ENCODE results near the gene ZNF236.
"Not testable (repeated sequence)": the region's sequence is repeated elsewhere in the genome, so short reads cannot be mapped to it uniquely, and the experiment has no call there.

Gene ZNF236

DNA sequence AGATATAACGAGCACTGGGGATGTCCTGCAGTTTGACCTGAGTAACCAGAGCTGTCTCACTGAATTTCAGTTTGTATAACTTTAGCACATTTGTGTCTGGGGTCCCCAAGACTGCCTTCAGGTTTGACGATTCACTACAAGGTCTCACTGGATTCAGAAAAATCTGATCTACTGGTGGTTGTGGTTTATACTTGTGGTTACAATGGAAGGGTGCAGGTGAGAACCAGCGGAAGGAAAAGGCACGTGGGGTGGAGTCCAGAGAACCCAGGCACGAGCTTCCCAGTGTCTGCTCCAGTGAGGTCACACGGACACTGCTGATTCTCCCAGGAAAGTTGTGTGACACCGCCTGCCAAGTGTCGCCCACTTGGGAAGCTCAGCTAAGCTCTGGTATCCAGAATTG, 126.0 kb downstream of the ZNF236 start:
- no peak for DNase-seq (ENCODE audit: low read depth in 2 of 2)

DNA sequence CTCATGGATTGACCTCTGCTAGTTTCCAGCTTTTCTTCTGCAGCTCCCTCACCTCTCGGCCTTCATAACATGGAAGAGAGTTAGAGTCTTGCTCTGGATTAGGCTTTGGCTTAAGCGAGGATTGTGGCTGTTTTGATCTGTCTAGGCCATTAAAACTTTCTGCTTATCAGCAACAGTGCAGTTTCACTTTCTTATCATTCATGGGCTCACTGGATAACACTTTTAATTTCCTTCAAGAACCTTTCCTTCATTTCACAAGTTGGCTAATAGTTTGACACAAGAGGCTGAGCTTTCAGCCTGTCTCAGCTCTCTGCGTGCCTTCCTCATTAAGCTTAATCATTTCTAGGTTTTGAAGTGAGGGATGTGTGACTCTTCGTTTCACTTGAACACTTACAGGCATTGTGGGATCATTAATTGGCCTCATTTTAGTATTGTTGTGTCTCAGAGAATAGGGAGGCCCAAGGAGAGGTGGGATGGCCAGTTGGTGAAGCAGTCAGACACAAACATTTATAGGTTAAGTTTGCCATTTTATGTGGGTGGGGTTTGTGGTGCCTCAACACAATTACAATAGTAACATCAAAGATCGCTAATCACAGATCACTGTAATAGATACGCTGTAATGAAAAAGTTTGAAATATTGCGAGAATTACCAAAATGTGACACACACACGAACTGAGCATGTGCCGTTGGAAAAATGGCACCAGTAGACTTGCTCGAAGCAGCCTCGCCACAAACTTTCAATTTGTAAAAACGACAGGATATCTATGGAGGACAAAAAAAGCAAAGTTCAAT, 129.3 kb downstream of the ZNF236 start:
- DNase-seq (ENCODE audit: low read depth in 2 of 2), result no peak

DNA sequence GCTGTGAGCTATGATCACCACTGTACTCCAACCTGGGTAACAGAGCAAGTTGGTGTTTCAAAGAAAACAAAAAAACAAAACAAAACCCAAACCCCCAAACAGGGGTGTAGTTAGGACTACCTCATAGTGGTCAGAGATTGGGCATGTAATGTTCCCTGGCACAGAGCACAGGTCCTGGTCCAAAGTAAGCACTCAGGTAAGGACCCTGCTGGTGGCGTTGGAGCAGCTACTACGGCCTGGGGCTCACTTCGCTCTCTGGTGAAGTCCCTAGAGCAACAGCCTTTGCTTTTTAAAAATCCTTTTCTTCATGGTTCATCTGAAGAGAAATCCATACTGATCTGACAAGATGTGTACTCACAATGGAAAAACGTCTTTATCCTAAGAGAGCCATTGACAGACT, 130.4 kb downstream of the ZNF236 start:
- no peak for DNase-seq (ENCODE audit: low read depth in 2 of 2)

DNA sequence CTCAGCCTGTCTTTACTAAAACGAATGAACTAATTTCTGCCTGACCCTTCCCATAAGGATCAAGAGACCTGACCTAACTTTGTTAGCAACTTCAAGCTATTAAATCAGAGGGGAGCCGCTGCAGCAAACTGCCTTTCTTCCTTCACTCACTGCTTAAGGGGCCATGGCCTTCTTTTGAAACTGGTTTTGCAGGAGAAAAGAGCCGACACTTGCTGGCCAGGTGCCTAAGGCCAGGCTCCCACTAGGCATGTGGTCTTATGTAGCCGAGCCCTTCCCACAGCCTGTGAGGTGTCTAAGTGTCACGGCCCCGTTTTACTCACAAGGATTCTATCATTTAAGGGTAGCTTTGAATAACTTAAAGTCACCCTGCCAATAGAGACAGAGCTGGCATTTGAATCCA, 130.8 kb downstream of the ZNF236 start:
- no peak for DNase-seq (ENCODE audit: low read depth in 2 of 2)

DNA sequence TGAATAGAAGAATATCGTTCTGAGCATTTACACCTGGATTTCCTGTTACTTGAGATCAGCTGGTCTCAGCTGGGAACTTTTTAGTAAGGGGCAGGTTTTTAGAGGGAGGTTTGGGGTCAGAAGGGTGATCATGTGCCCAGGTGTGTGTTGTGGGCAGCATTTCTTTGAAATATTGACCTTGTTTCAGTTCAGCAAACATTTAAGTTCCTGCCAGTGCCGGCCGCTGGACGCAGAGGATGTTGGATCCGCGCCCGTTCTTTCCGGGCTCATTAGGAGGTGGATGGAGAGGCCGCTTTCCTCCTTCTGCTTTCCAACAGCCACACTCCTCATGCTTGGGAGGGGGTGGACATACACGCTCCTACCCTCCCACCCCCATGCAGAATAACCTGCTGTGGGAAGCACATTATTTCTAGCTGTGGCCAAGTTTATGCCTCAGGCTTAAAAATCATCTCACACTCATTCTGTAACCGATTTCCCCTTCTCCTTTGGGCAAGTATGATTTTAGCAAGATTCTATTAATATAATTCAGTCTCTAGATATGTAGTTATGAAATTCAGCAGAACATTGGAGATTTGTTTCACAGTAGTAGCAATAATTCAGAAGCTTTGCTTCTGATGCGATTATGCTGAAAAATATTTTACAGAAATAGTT, 131.4 kb downstream of the ZNF236 start:
- no peak for DNase-seq (ENCODE audit: low read depth in 2 of 2)

DNA sequence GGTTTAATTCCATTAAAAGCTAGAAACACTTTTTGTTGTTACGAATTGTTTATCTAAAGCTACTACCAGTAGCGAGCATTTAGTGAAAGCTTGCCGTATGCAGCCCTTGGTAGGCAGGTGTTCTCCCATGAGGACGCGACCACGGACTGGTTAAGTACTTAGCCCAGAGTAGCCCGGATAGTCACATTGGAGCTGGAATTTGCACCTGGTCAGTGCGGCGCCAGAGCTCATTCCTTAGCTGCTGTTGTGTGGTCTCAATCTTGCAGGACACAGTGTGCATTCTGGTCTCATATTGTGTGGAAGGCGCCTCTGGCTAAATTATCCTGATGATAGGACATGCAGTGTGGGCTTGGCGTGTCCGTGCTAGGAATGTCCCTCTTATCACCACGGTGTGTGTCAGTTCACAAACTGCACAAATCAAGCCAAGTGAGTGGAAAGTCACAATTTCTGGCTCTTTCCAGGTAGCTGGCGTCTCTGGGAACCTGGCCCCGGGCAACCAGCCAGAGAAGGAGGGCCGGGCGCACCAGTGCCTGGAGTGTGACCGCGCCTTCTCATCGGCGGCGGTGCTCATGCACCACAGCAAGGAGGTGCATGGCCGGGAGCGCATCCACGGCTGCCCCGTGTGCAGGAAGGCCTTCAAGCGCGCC, 133.3 kb downstream of the ZNF236 start:
- no peak for DNase-seq (ENCODE audit: low read depth in 2 of 2)

DNA sequence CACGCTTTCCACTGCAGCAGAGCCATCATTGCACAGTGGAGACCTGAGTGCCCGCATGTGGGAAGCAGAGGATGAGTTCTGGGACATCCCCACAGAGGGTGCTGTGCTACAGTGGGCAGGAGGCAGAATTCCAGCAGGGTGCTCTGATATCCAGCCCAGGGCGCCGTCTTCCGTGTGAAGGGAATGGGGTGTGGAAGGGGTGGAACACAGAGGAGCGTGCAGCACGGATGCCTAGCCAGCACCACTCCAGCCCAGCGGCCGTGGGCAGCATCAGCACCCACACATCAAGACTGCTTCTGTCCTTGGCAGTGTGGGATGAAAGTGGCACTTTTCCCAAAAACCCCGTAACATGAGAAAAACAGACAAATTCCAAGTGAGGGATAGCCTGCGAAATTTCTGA, 134.3 kb downstream of the ZNF236 start:
- DNase-seq (ENCODE audit: low read depth in 2 of 2), result no peak

DNA sequence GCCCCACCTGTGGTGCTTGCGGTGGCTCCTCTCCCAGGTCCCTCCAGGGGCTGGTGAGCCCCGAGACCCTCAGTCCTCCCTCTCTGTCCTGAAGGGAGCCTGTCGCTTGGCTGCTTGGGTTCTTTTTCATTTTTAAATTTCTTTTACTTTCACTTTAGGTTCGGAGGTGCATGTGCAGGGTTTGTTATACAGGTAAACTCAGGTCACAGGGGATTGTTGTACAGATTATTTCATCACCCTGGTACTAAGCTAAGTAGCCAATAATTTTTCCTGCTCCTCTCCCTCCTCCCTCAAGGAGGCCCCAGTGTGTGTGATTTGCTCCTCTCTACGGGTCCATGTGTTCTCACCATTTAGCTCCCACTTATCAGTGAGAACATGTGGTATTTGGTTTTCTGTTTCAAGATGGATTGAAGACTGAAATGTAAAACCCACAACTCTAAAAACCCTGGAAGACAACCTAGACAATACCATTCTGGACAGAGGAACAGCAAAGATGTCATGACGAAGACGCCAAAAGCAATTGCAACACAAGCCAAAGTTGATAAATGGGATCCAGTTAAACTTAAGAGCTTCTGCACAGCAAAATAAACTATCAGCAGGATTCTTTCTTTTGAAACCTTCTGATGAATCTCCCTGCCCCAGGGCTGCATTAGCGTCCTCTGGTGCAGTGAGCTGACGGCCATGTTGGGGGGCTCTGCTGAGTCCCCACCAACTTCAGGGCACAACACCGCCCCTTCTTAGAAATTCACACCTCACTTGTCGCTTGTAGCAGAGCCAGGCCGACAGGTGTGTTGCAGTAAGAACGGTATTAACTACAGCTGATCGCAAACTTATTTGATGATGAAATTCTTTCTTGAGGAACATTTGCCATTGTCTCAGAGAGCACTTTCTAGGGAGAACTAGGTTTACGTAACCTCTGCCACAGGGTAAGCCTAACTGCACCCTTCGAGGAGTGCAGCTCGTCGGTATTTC, 135.3 kb downstream of the ZNF236 start:
- no peak for DNase-seq (ENCODE audit: low read depth in 2 of 2)

DNA sequence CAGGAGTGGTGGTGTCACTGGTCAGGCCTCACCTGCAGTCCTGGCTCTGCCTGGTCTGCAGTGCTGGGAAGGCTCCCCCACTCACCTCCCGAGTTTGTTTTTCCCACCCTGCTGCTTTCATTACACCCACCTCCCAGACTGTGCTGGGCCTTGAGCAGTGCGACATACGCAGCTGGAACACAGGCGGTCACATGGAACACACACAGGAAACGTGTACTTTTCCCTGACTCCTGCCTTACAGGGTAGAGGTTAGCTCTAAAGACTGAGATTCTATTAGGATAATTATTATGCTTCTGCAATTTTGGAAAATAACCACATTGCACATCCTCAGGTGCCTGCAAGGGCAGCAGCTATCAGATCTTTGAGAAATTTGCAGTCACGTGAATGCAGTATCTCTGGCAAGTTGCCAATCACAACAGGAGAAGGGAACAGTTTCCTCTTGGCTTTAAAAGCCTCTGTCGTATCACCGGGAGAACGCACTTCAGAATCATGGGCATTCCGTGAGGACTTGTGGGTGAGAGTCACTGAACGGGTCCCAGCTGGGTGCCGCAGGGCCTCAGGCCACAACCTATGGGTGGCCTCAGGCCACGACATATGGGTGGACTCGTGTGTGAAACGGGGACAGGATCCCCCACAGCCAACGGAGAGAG, 136.5 kb downstream of the ZNF236 start:
- DNase-seq (ENCODE audit: low read depth in 2 of 2), result no peak

DNA sequence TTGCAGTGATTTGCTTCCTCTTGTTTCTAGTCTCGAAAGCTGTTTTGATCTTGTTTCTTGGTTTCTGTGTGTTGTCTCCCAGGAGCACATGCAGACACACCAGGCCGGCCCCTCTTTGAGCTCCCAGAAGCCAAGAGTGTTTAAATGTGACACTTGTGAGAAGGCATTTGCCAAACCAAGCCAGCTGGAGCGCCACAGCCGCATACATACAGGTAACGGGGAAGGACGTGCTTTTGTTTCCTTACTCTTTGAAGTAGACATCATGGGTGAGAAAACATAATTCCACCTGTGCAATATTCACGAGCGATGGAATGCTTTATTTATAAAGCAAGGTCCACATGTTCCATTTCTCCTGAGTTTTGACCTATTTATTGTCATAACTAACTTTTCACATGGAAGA, 137.2 kb downstream of the ZNF236 start:
- DNase-seq (ENCODE audit: low read depth in 2 of 2), result no peak

DNA sequence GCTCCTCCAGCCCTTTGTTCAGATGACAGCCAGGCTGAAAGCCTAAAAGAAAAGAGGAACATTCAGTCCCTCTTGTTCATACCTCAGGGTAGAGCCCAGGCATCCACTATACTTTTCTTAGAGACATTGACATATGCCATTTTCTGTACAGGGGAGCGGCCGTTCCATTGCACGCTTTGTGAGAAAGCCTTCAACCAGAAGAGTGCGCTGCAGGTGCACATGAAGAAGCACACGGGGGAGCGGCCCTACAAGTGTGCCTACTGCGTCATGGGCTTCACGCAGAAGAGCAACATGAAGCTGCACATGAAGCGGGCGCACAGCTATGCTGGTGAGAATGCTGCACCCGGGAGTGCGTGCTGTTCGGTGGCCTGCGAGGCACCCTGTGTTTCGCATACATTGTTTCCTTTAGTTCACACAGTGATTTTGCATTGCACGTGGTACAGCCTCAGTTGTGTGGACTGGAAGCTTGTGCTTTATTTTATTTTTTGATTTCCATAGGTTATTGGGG, 138.2 kb downstream of the ZNF236 start:
- DNase-seq (ENCODE audit: low read depth in 2 of 2), result no peak

DNA sequence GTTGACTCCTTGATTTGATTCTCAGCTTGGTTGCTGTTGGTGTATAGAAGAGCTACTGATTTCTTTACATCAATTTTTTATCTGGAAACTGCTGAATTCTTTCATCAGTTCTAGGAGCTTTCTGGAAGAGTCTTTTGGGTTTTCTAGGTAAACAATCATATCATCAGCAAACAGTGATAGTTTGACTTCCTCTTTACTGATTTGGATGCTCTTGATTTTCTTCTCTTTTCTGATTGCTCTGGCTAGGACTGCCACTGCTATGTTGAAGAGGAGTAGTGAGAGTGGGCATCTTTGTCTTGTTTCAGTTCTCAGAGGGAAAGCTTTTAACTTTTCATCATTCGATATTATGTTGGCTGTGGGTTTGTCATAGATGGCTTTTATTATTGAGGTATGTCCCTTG, 140.5 kb downstream of the ZNF236 start:
- no peak for DNase-seq (ENCODE audit: low read depth in 2 of 2)

DNA sequence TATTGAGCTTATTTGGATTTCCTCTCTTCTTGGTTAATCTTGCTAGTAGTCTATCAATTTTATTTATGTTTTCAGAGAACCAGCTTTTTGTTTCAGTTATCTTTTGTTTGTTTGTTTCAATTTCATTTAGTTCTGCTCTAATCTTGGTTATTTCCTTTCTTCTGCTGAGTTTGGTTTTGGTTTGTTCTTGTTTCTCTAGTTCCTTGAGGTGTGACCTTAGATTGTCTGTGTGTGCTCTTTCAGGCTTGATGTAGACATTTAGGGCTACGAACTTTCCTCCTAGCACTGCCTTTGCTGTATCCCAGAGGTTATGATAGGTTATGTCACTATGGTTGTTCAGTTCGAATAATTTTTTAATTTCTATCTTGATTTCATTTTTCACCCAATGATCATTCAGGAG, 141.6 kb downstream of the ZNF236 start:
- no peak for DNase-seq (ENCODE audit: low read depth in 2 of 2)

DNA sequence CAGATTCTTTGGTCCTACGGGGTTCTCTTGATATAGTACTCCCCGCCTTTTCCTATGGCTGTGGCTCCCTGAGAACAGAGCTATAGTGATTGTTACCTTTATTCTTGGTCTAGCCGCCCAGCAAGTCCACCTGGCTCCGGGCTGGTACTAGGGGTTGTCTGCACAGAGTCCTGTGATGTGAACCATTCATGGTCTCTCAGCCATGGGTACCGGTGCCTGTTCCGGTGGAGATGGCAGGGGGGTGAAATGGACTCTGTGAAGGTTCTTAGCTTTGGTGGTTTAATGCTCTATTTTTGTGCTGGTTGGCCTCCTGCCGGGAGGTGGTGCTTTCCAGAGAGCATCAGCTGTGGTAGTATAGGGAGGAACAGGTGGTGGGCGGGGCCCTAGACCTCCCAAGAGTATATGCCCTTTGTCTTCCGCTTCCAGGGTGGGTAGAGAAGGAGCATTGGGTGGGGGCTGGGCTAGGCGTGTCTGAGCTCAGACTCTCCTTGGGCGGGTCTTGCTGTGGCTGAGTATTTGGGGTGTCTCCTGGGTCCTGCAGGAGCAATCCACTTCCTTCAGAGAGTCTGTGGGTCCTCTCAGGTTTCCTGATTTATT, 143.3 kb downstream of the ZNF236 start:
- not testable (repeated sequence) for DNase-seq (ENCODE audit: low read depth in 2 of 2)

DNA sequence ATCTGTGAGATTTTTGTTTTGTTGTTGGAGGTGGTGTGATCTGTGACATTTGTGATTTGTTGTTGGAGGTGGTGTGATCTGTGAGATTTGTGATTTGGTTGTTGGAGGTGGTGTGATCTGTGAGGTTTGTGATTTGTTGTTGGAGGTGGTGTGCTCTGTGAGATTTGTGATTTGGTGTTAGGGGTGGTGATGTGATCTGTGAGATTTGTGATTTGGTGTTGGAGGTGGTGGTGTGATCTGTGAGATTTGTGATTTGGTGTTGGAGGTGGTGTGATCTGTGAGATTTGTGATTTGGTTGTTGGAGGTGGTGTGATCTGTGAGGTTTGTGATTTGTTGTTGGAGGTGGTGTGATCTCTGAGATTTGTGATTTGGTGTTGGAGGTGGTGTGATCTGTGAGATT, 144.9 kb downstream of the ZNF236 start:
- not testable (repeated sequence) for DNase-seq (ENCODE audit: low read depth in 2 of 2)

DNA sequence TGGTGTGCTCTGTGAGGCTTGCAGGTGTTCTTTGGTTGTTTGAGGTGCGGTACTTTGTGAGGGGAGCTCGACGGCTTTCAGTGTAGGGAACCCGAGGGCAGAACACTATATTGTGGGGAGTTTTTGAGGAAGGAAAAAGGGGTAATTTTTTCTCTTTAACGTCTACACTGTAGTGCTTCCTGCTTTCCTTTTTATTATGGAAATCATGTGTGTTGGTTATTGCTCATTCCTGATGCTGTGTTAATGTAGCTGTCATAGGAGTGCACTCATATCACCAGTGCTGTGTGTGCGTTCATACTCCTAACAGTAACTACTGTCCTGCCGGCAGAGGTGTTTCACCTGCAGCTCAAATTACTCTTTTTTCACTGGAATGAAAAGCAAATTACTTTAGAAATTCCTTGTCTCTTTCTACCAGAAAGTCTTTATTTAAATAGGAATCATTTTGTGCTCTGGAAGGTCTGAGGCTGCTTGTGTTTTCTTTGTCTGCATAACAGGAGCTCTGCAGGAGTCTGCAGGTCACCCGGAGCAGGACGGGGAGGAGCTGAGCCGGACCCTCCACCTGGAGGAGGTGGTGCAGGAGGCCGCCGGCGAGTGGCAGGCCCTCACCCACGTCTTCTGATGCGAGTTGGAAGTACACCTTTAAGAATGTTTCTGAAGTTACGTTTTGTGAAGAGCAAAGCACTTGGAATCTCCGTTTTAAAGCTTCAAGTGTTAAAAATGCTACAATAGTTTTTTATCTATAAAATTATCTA, 145.5 kb downstream of the ZNF236 start:
- no peak for DNase-seq (ENCODE audit: low read depth in 2 of 2)

DNA sequence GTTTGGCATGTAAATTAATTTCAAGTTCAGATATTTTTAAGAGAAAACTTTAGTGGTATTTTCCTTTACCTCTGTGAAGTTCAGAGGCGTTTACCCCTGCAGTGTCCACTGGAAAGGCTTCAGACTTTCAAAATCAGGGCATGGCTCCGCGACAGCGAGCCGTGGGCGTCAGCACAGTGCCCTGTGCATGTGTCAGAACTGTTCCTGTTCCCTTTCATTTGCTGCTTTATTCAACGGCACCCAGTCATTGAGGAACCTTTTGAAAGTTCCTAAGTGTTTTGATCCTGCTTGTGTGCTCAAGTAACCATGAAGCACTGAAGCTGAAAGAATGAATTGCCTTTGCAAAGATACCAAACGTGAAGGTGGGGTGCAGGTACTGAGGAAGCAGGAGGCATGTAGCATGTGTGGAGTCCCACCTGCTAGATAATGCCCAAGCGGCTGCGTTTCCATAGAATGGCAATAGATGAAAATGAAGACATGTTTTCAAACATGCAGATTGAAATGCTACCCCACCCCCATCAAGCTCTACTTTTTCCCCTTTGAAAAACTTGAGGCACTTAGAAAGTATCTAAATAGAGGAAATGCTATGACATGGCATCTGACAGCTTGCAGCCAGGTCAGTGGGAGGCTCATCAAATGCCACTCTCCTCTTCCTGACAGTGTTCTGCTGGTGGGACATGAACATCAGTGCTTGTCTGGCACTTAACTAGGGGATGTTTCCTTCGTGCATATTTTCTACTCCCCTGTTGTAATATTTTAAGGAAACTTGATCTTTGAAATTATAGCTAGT, 148.6 kb downstream of the ZNF236 start:
- no peak for DNase-seq (ENCODE audit: low read depth in 2 of 2)

DNA sequence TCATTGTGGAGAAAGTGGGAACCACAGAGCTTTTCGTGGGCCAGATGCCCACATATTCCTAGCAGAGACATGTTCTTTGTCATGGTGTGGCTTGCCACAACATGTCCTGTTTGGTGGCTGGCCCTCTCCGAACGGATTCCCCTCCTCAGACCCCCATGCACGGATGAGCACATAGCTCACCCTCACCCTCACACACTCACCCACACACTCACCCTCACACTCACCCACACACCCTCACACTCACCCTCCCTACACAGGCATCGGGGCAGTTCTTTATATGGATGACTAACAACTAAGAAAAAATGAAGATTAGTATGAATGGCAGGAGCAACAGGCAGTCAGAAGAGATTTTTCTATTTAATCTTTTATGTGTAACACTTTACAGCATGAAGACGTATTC, 149.9 kb downstream of the ZNF236 start:
- DNase-seq (ENCODE audit: low read depth in 2 of 2), result no peak

DNA sequence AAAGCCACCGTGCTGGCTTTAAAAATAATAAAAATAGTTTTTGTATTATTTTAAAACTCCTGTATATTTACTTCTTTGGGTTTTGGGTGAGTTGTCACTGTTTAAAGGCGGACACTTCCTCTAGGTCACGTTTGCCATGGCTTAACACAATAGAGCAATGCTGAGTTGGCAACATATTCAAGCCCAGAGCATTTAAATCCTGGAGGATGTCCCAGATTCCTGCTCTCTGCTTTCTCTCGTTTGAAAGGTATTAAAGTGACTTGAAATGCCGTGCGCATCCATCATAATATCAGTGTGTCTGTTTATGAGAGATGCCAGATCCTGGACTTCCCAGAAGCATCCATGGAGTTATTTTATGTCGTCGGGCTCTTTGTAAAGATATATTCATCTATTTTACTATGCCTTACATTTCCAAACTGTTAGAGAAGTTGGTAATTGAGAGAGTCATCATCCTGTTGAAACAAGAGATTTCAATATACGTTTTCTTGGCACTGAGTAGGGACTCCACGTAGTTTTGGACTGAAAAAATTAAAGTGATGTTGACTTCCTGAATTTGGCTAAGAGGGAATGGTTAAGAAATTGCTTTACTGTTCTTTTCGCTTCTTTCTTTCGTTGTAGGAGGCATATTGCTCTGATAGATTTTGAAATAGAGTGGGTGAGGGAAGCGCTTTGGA, 150.6 kb downstream of the ZNF236 start:
- no peak for DNase-seq (ENCODE audit: low read depth in 2 of 2)

Measured in activated CD4-positive, alpha-beta T cell treated with anti-CD3 and anti-CD28 coated beads for 24 hours (primary cell).